ENCODE results near the gene ACSS1.

ACSS1 gene

GRCh38 chr20:24996449-24997377 lies 61.2 kb downstream of the ACSS1 start:
- Histone ChIP-seq H3K27me3 (ENCODE audit: control insufficient read depth in 5 of 5, insufficient read depth in 4 of 5, low read length in 5 of 5) (peaks cover 0 to 4% (median 0%) of the 10 kb centered on the region in 5 donors), H3K4me3 (ENCODE audit: low read depth in 1 of 5, low read length in 5 of 5) (no peak overlapping the region), H3K9ac (ENCODE audit: low read length in 5 of 5) (no peak overlapping the region), H3K9me3 (ENCODE audit: control insufficient read depth in 5 of 5, low read length in 5 of 5) (no peaks in the 10 kb centered on the region), H3K27ac (ENCODE audit: low read depth, low read length) (no peak overlapping the region), H3K4me1 (ENCODE audit: control insufficient read depth in 5 of 5, insufficient read depth in 5 of 5, low read length in 5 of 5) (peaks cover 0 to 33% (median 18%) of the 10 kb centered on the region in 5 donors), H3K36me3 (ENCODE audit: control insufficient read depth in 5 of 5, insufficient read depth in 5 of 5, low read length in 5 of 5) (no peaks in the 10 kb centered on the region)

- Histone ChIP-seq H3K36me3 (ENCODE audit: control insufficient read depth in 5 of 5, insufficient read depth in 5 of 5, low read length in 5 of 5) (no peaks in the 10 kb centered on the region), H3K27me3 (ENCODE audit: control insufficient read depth in 5 of 5, insufficient read depth in 4 of 5, low read length in 5 of 5) (peaks cover 0 to 4% (median 0%) of the 10 kb centered on the region in 5 donors), H3K4me3 (ENCODE audit: low read depth in 1 of 5, low read length in 5 of 5) (no peak overlapping the region), H3K9me3 (ENCODE audit: control insufficient read depth in 5 of 5, low read length in 5 of 5) (no peaks in the 10 kb centered on the region), H3K9ac (ENCODE audit: low read length in 5 of 5) (no peak overlapping the region), H3K4me1 (ENCODE audit: control insufficient read depth in 5 of 5, insufficient read depth in 5 of 5, low read length in 5 of 5) (peaks cover 0 to 41% (median 27%) of the 10 kb centered on the region in 5 donors), H3K27ac (ENCODE audit: low read depth, low read length) (no peak overlapping the region)
Measured at GRCh38 chr20:24995741-24996448, 62.0 kb downstream of the ACSS1 start.

- peaks cover 0 to 46% (median 37%) of the 10 kb centered on the region in 5 donors for H3K4me1 ChIP-seq (ENCODE audit: control insufficient read depth in 5 of 5, insufficient read depth in 5 of 5, low read length in 5 of 5)
- no peaks in the 10 kb centered on the region for H3K9me3 ChIP-seq (ENCODE audit: control insufficient read depth in 5 of 5, low read length in 5 of 5)
- H3K4me3 ChIP-seq (ENCODE audit: low read depth in 1 of 5, low read length in 5 of 5) = peak overlapping the region; percentile 24 to 49 (median 37)
- H3K36me3 ChIP-seq (ENCODE audit: control insufficient read depth in 5 of 5, insufficient read depth in 5 of 5, low read length in 5 of 5) = no peaks in the 10 kb centered on the region
- H3K27me3 ChIP-seq (ENCODE audit: control insufficient read depth in 5 of 5, insufficient read depth in 4 of 5, low read length in 5 of 5) = peaks cover 0 to 4% (median 0%) of the 10 kb centered on the region in 5 donors
- H3K27ac ChIP-seq (ENCODE audit: low read depth, low read length) = no peak overlapping the region
- H3K9ac ChIP-seq (ENCODE audit: low read length in 5 of 5) = peak overlapping the region in 1 of 5 donors; percentile 18
Measured at GRCh38 chr20:24994470-24995368, 63.2 kb downstream of the ACSS1 start.

GRCh38 chr20:24994186-24994465 lies 63.8 kb downstream of the ACSS1 start:
- peaks cover 0 to 4% (median 0%) of the 10 kb centered on the region in 5 donors for H3K27me3 ChIP-seq (ENCODE audit: control insufficient read depth in 5 of 5, insufficient read depth in 4 of 5, low read length in 5 of 5)
- no peak overlapping the region for H3K4me3 ChIP-seq (ENCODE audit: low read depth in 1 of 5, low read length in 5 of 5)
- H3K9me3 ChIP-seq (ENCODE audit: control insufficient read depth in 5 of 5, low read length in 5 of 5) = no peaks in the 10 kb centered on the region
- no peak overlapping the region for H3K9ac ChIP-seq (ENCODE audit: low read length in 5 of 5)
- no peak overlapping the region for H3K27ac ChIP-seq (ENCODE audit: low read depth, low read length)
- H3K4me1 ChIP-seq (ENCODE audit: control insufficient read depth in 5 of 5, insufficient read depth in 5 of 5, low read length in 5 of 5) = peaks cover 0 to 51% (median 43%) of the 10 kb centered on the region in 5 donors
- H3K36me3 ChIP-seq (ENCODE audit: control insufficient read depth in 5 of 5, insufficient read depth in 5 of 5, low read length in 5 of 5) = no peaks in the 10 kb centered on the region

GRCh38 chr20:24993337-24994185 lies 64.4 kb downstream of the ACSS1 start:
- Histone ChIP-seq H3K27me3 (ENCODE audit: control insufficient read depth in 5 of 5, insufficient read depth in 4 of 5, low read length in 5 of 5) (peaks cover 0 to 4% (median 0%) of the 10 kb centered on the region in 5 donors), H3K36me3 (ENCODE audit: control insufficient read depth in 5 of 5, insufficient read depth in 5 of 5, low read length in 5 of 5) (no peaks in the 10 kb centered on the region), H3K27ac (ENCODE audit: low read depth, low read length) (peak overlapping the region; percentile 88), H3K4me1 (ENCODE audit: control insufficient read depth in 5 of 5, insufficient read depth in 5 of 5, low read length in 5 of 5) (peaks cover 0 to 56% (median 48%) of the 10 kb centered on the region in 5 donors), H3K9ac (ENCODE audit: low read length in 5 of 5) (peak overlapping the region in 4 of 5 donors; percentile 91 to 98 (median 93)), H3K4me3 (ENCODE audit: low read depth in 1 of 5, low read length in 5 of 5) (peak overlapping the region; percentile 80 to 96 (median 91)), H3K9me3 (ENCODE audit: control insufficient read depth in 5 of 5, low read length in 5 of 5) (no peaks in the 10 kb centered on the region)

GRCh38 chr20:24992487-24993205 lies 65.3 kb downstream of the ACSS1 start, which contains the start of gene APMAP:
TSS of gene APMAP (minus strand) at chr20:24992751. CDS start at chr20:24992688, 63 bp downstream.
- H3K4me1 ChIP-seq (ENCODE audit: control insufficient read depth in 5 of 5, insufficient read depth in 5 of 5, low read length in 5 of 5) = peaks cover 0 to 65% (median 58%) of the 10 kb centered on the region in 5 donors
- H3K4me3 ChIP-seq (ENCODE audit: low read depth in 1 of 5, low read length in 5 of 5) = peak within 1 kb of the TSS; percentile 91 to 96 (median 93)
- peak within 1 kb of the TSS; percentile 70 to 98 (median 92) for H3K9ac ChIP-seq (ENCODE audit: low read length in 5 of 5)
- peak within 1 kb of the TSS; percentile 88 for H3K27ac ChIP-seq (ENCODE audit: low read depth, low read length)
- H3K36me3 ChIP-seq (ENCODE audit: control insufficient read depth in 5 of 5, insufficient read depth in 5 of 5, low read length in 5 of 5) = no peaks in the 10 kb centered on the region
- peaks cover 0 to 4% (median 0%) of the 10 kb centered on the region in 5 donors for H3K27me3 ChIP-seq (ENCODE audit: control insufficient read depth in 5 of 5, insufficient read depth in 4 of 5, low read length in 5 of 5)
- no peaks in the 10 kb centered on the region for H3K9me3 ChIP-seq (ENCODE audit: control insufficient read depth in 5 of 5, low read length in 5 of 5)

- Histone ChIP-seq H3K4me3 (ENCODE audit: low read depth in 1 of 5, low read length in 5 of 5) (peak overlapping the region; percentile 91 to 96 (median 93)), H3K36me3 (ENCODE audit: control insufficient read depth in 5 of 5, insufficient read depth in 5 of 5, low read length in 5 of 5) (no peaks in the 10 kb centered on the region), H3K27ac (ENCODE audit: low read depth, low read length) (peak overlapping the region; percentile 88), H3K9ac (ENCODE audit: low read length in 5 of 5) (peak overlapping the region; percentile 48 to 98 (median 92)), H3K4me1 (ENCODE audit: control insufficient read depth in 5 of 5, insufficient read depth in 5 of 5, low read length in 5 of 5) (peaks cover 0 to 70% (median 64%) of the 10 kb centered on the region in 5 donors), H3K9me3 (ENCODE audit: control insufficient read depth in 5 of 5, low read length in 5 of 5) (no peaks in the 10 kb centered on the region), H3K27me3 (ENCODE audit: control insufficient read depth in 5 of 5, insufficient read depth in 4 of 5, low read length in 5 of 5) (peaks cover 0 to 4% (median 0%) of the 10 kb centered on the region in 5 donors)
Measured at GRCh38 chr20:24991897-24992486, 65.9 kb downstream of the ACSS1 start.

GRCh38 chr20:24990810-24991252 lies 67.1 kb downstream of the ACSS1 start:
- H3K9me3 ChIP-seq (ENCODE audit: control insufficient read depth in 5 of 5, low read length in 5 of 5) = no peaks in the 10 kb centered on the region
- H3K4me1 ChIP-seq (ENCODE audit: control insufficient read depth in 5 of 5, insufficient read depth in 5 of 5, low read length in 5 of 5) = peaks cover 2 to 82% (median 76%) of the 10 kb centered on the region in 5 donors
- H3K4me3 ChIP-seq (ENCODE audit: low read depth in 1 of 5, low read length in 5 of 5) = peak overlapping the region; percentile 91 to 96 (median 93)
- H3K36me3 ChIP-seq (ENCODE audit: control insufficient read depth in 5 of 5, insufficient read depth in 5 of 5, low read length in 5 of 5) = no peaks in the 10 kb centered on the region
- peak overlapping the region; percentile 88 for H3K27ac ChIP-seq (ENCODE audit: low read depth, low read length)
- H3K27me3 ChIP-seq (ENCODE audit: control insufficient read depth in 5 of 5, insufficient read depth in 4 of 5, low read length in 5 of 5) = peaks cover 0 to under 1% (median 0%) of the 10 kb centered on the region in 5 donors
- peak overlapping the region in 4 of 5 donors; percentile 91 to 98 (median 93) for H3K9ac ChIP-seq (ENCODE audit: low read length in 5 of 5)
